H9 (cell line): ENCODE results near the gene PPP2R2B. TPM values are rescaled to one million over a fixed set of nuclear protein-coding genes. Genes with fewer than 3 reads are reported as not detected.

ENCODE experiments used
- DNase-seq: peaks from one replicate; pipeline ENCODE4 v3.0.0-alpha.2; 2017
- H2AFZ ChIP-seq: one replicate; pipeline ENCODE4 v1.6.1; 2013; ENCODE audit warnings: mild to moderate bottlenecking, low read length, control low read depth, moderate library complexity
- H2AK5ac ChIP-seq: 2 replicates; pipeline ENCODE4 v1.6.1; 2013; ENCODE audit warnings: low read length, control low read depth, mixed read lengths; ENCODE audit not compliant: insufficient read length
- H2BK120ac ChIP-seq: one replicate; pipeline ENCODE4 v1.6.1; 2013; ENCODE audit warnings: low read depth, mild to moderate bottlenecking, low read length, control low read depth, inconsistent platforms; ENCODE audit not compliant: poor library complexity, severe bottlenecking
- H2BK12ac ChIP-seq: 2 replicates; pipeline ENCODE4 v1.6.1; 2013; ENCODE audit warnings: low read length, control low read depth, mixed read lengths, low read depth; ENCODE audit not compliant: insufficient read length
- H2BK15ac ChIP-seq: 2 replicates; pipeline ENCODE4 v1.6.1; 2013; ENCODE audit warnings: low read depth, low read length, control low read depth
- H2BK20ac ChIP-seq: one replicate; pipeline ENCODE4 v1.6.1; 2013; ENCODE audit warnings: low read depth, mild to moderate bottlenecking, low read length, control low read depth, inconsistent platforms; ENCODE audit not compliant: poor library complexity, severe bottlenecking
- H2BK5ac ChIP-seq: 2 replicates; pipeline ENCODE4 v1.6.1; 2013; ENCODE audit warnings: low read length, control low read depth, mixed read lengths; ENCODE audit not compliant: insufficient read length
- H3K14ac ChIP-seq: 2 replicates; pipeline ENCODE4 v1.6.1; 2013; ENCODE audit warnings: low read length, control low read depth; ENCODE audit not compliant: insufficient read depth
- H3K18ac ChIP-seq: 2 replicates; pipeline ENCODE4 v1.6.1; 2013; ENCODE audit warnings: low read depth, mild to moderate bottlenecking, mixed read lengths, low read length, control low read depth; ENCODE audit not compliant: insufficient read length
- H3K23ac ChIP-seq: 2 replicates; pipeline ENCODE4 v1.6.1; 2013; ENCODE audit warnings: low read length, control low read depth, mixed read lengths, low read depth; ENCODE audit not compliant: insufficient read length
- H3K23me2 ChIP-seq: 2 replicates; pipeline ENCODE4 v1.6.1; 2013; ENCODE audit warnings: low read depth, mild to moderate bottlenecking, mixed read lengths, low read length, control low read depth; ENCODE audit not compliant: insufficient read length, poor library complexity, severe bottlenecking
- H3K27ac ChIP-seq: 2 replicates; pipeline ENCODE4 v1.5.1; 2013; ENCODE audit warnings: low read length, control low read depth, mixed read lengths, low read depth; ENCODE audit not compliant: insufficient read length
- H3K27me3 ChIP-seq: 2 replicates; pipeline ENCODE4 v1.6.1; 2013; ENCODE audit warnings: low read length, control low read depth, inconsistent platforms; ENCODE audit not compliant: insufficient read depth
- H3K4ac ChIP-seq: 2 replicates; pipeline ENCODE4 v1.6.1; 2013; ENCODE audit warnings: low read depth, mild to moderate bottlenecking, control low read depth, inconsistent platforms, low read length, moderate library complexity
- H3K4me1 ChIP-seq: 2 replicates; pipeline ENCODE4 v1.6.1; 2013; ENCODE audit warnings: low read length, control low read depth, inconsistent platforms; ENCODE audit not compliant: insufficient read depth
- H3K4me2 ChIP-seq: 2 replicates; pipeline ENCODE4 v1.6.1; 2013; ENCODE audit warnings: low read length, control low read depth, mixed read lengths; ENCODE audit not compliant: insufficient read length, insufficient read depth
- H3K56ac ChIP-seq: 2 replicates; pipeline ENCODE4 v1.6.1; 2013; ENCODE audit warnings: low read depth, mild to moderate bottlenecking, mixed read lengths, low read length, control low read depth; ENCODE audit not compliant: insufficient read length
- H3K79me1 ChIP-seq: 2 replicates; pipeline ENCODE4 v1.6.1; 2013; ENCODE audit warnings: low read depth, mild to moderate bottlenecking, moderate library complexity, low read length, control low read depth, inconsistent platforms; ENCODE audit not compliant: insufficient read depth, poor library complexity, severe bottlenecking
- H3K79me2 ChIP-seq: 2 replicates; pipeline ENCODE4 v1.6.1; 2013; ENCODE audit warnings: low read length, control low read depth, inconsistent platforms; ENCODE audit not compliant: insufficient read depth
- H3K9ac ChIP-seq: 2 replicates; pipeline ENCODE4 v1.6.1; 2013; ENCODE audit warnings: low read length, control low read depth, mixed read lengths; ENCODE audit not compliant: insufficient read length; ENCODE audit errors: extremely low read depth
- H3K9me3 ChIP-seq: one replicate; pipeline ENCODE4 v1.6.1; 2013; ENCODE audit warnings: low read depth, low read length, inconsistent platforms; ENCODE audit not compliant: control insufficient read depth
- H3T11ph ChIP-seq: one replicate; pipeline ENCODE4 v1.6.1; 2013; ENCODE audit warnings: mild to moderate bottlenecking, low read length, control low read depth, inconsistent platforms
- H4K20me1 ChIP-seq: one replicate; pipeline ENCODE4 v1.6.1; 2013; ENCODE audit not compliant: control insufficient read depth, insufficient read length, insufficient read depth
- H4K5ac ChIP-seq: 2 replicates; pipeline ENCODE4 v1.6.1; 2013; ENCODE audit warnings: low read depth, mild to moderate bottlenecking, mixed read lengths, low read length, control low read depth; ENCODE audit not compliant: insufficient read length
- H4K8ac ChIP-seq: replicated peaks from 2 replicates; pipeline ENCODE4 v1.6.1; 2013; ENCODE audit warnings: low read length, control low read depth, mixed read lengths, low read depth; ENCODE audit not compliant: insufficient read length
- H4K91ac ChIP-seq: 2 replicates; pipeline ENCODE4 v1.6.1; 2013; ENCODE audit warnings: low read depth, mild to moderate bottlenecking, moderate library complexity, mixed read lengths, low read length, control low read depth; ENCODE audit not compliant: insufficient read length
- H3K27ac Mint-ChIP-seq, 3 experiments: 2 replicates in 2 of 3; 3 replicates in 1 of 3; pipeline ENCODE4 v1.8.0; 2020 to 2021; ENCODE audit warnings: mixed read lengths in 3 of 3, mild to moderate bottlenecking in 1 of 3, moderate library complexity in 1 of 3
- H3K27me3 Mint-ChIP-seq: 2 replicates; pipeline ENCODE4 v1.8.0; 2021; ENCODE audit warnings: low read depth, mild to moderate bottlenecking, moderate library complexity, mixed read lengths
- H3K36me3 Mint-ChIP-seq, 3 experiments: 2 replicates in 2 of 3; 3 replicates in 1 of 3; pipeline ENCODE4 v1.8.0; 2020 to 2021; ENCODE audit warnings: low read depth in 3 of 3, mixed read lengths in 3 of 3; ENCODE audit not compliant: insufficient read depth in 1 of 3
- H3K4me1 Mint-ChIP-seq, 2 experiments: 2 replicates each; pipeline ENCODE4 v1.8.0; 2020; ENCODE audit warnings: mixed read lengths in 2 of 2
- H3K4me3 Mint-ChIP-seq, 2 experiments: 2 replicates in 1 of 2; 3 replicates in 1 of 2; pipeline ENCODE4 v1.8.0; 2020 to 2021; ENCODE audit warnings: mild to moderate bottlenecking in 2 of 2, mixed read lengths in 2 of 2, moderate library complexity in 1 of 2
- H3K9me3 Mint-ChIP-seq, 2 experiments: 2 replicates in 1 of 2; 3 replicates in 1 of 2; pipeline ENCODE4 v1.8.0; 2020; ENCODE audit warnings: mild to moderate bottlenecking in 2 of 2, mixed read lengths in 2 of 2, moderate library complexity in 1 of 2
- CTCF ChIP-seq: fragments of 200-600 bp; sonication (generic); conservative IDR thresholded peaks from 3 replicates; pipeline ENCODE4 v1.8.0; 2021; ENCODE audit warnings: antibody characterized with exemption, mild to moderate bottlenecking
- WGBS: extraction: QIAGEN DNeasy Blood & Tissue Kit; methylation state at CpG from one replicate; pipeline ENCODE4 v1.1.7; 2013; ENCODE audit warnings: missing lambda C conversion rate, low lambda C conversion rate, mixed read lengths; ENCODE audit not compliant: insufficient read length; ENCODE audit errors: extremely low coverage; 5-methylcytosine and 5-hydroxymethylcytosine counted together
- total RNA-seq: library from RNA; stranded (reverse); gene quantifications from 2 replicates; pipeline ENCODE4 v1.2.1, GENCODE V29; 2021

The PPP2R2B gene
- total RNA-seq, 1 experiment from 2014 or later: 14.3 TPM

GRCh38 chr5:146699138-146699537 lies 179.4 kb downstream of the PPP2R2B start:
- Histone ChIP-seq H3K23ac (no peak overlapping the region), H3K27me3 (no peaks in the 10 kb centered on the region), H2BK5ac (no peak overlapping the region), H4K20me1 (no peaks in the 10 kb centered on the region), H2BK20ac (no peak overlapping the region), H4K91ac (no peak overlapping the region), H3T11ph (no peak overlapping the region), H3K4ac (no peak overlapping the region), H3K56ac (no peak overlapping the region), H3K9me3 (no peaks in the 10 kb centered on the region), H3K23me2 (no peaks in the 10 kb centered on the region), H3K4me2 (no peak overlapping the region), H3K14ac (no peak overlapping the region), H2BK15ac (no peak overlapping the region), H3K79me1 (no peaks in the 10 kb centered on the region), H2AFZ (no peak overlapping the region), H3K9ac (no peak overlapping the region), H2BK12ac (no peak overlapping the region), H4K5ac (no peak overlapping the region), H4K8ac (no peak overlapping the region), H3K18ac (no peak overlapping the region), H2AK5ac (no peak overlapping the region), H3K4me1 (peaks cover 2% of the 10 kb centered on the region; the same call in 1 of the 2 replicates), H3K79me2 (no peaks in the 10 kb centered on the region), H3K27ac (no peak overlapping the region), H2BK120ac (no peak overlapping the region)
- no peak overlapping the region for H3K4me3 Mint-ChIP-seq
- no peak overlapping the region; a peak in 1 of 7 replicates for H3K27ac Mint-ChIP-seq
- no peaks in the 10 kb centered on the region for H3K9me3 Mint-ChIP-seq
- H3K4me1 Mint-ChIP-seq: peaks cover 31 to 33% of the 10 kb centered on the region in 2 experiments
- TF ChIP-seq CTCF: no peak
- no peaks in the 10 kb centered on the region for H3K27me3 Mint-ChIP-seq
- no peak for DNase-seq
- H3K36me3 Mint-ChIP-seq: peaks cover 0 to 13% (median 10%) of the 10 kb centered on the region in 3 experiments; a peak in 4 of 7 replicates
- WGBS: no CpG with 5 or more reads among the region's 3 CpGs
